Lung (tissue), 12 donors: ENCODE data around the gene MEG3. TPM values are rescaled to one million over a fixed set of nuclear protein-coding genes. Genes with fewer than 3 reads are reported as not detected.

Experiments
- ATAC-seq: fragments of 200-7000 bp; cut with Tn5 transposase; one replicate; pipeline ENCODE4 v1.9.1; 2020; ENCODE audit warnings: moderate number of reproducible peaks; ENCODE audit not compliant: insufficient read depth, low FRiP score
- DNase-seq, 3 donors: peaks; one replicate each; pipeline ENCODE4 v3.0.0-alpha.2; 2013 to 2017
- H3K27ac ChIP-seq, 2 donors: one replicate each; pipeline ENCODE4 v1.5.1; 2013; ENCODE audit warnings: mild to moderate bottlenecking in 2 of 2, moderate library complexity in 2 of 2, control low read depth in 1 of 2, inconsistent platforms in 1 of 2, low read depth in 1 of 2, low read length in 1 of 2
- H3K27me3 ChIP-seq, 3 donors: one replicate each; pipeline ENCODE4 v1.5.1; 2013; ENCODE audit warnings: low read length in 2 of 3; ENCODE audit not compliant: control insufficient read depth in 3 of 3, insufficient read depth in 3 of 3
- H3K36me3 ChIP-seq, 4 donors: one replicate each; pipeline ENCODE4 v1.5.1; 2013; ENCODE audit warnings: low read length in 4 of 4, mild to moderate bottlenecking in 1 of 4, moderate library complexity in 1 of 4; ENCODE audit not compliant: control insufficient read depth in 4 of 4, insufficient read depth in 4 of 4
- H3K4me1 ChIP-seq, 5 donors: one replicate each; pipeline ENCODE4 v1.5.1; 2013; ENCODE audit warnings: low read length in 5 of 5, mild to moderate bottlenecking in 2 of 5, moderate library complexity in 1 of 5; ENCODE audit not compliant: control insufficient read depth in 5 of 5, insufficient read depth in 5 of 5
- H3K4me3 ChIP-seq: one replicate; pipeline ENCODE4 v1.5.1; 2013; ENCODE audit warnings: mild to moderate bottlenecking, control low read depth, moderate library complexity
- H3K9ac ChIP-seq, 2 donors: one replicate each; pipeline ENCODE4 v1.5.1; 2013; ENCODE audit warnings: low read length in 2 of 2, control low read depth in 1 of 2; ENCODE audit not compliant: insufficient read depth in 1 of 2
- H3K9me3 ChIP-seq, 4 donors: one replicate each; pipeline ENCODE4 v1.5.1; 2013; ENCODE audit warnings: low read length in 3 of 4, mild to moderate bottlenecking in 1 of 4, moderate library complexity in 1 of 4; ENCODE audit not compliant: control insufficient read depth in 4 of 4, insufficient read depth in 3 of 4
- CTCF ChIP-seq: IDR thresholded peaks from 2 replicates; pipeline ENCODE4 v1.5.1; 2012; ENCODE audit warnings: mild to moderate bottlenecking; ENCODE audit errors: control extremely low read depth, extremely low read depth
- WGBS, 2 donors: extraction: QIAGEN DNeasy Blood & Tissue Kit; methylation state at CpG; one replicate each; pipeline ENCODE4 v1.1.7; 2013; 5-methylcytosine and 5-hydroxymethylcytosine counted together
- polyA plus RNA-seq, 2 donors: library from polyadenylated mRNA; stranded (reverse); fragments of 200-250 nt; gene quantifications; one replicate each; pipeline ENCODE4 v1.2.1, GENCODE V29; 2013
- total RNA-seq, 2 donors: library from RNA; depleted of rRNA in 1 of 2; stranded (reverse); fragments of >200 nt in 1 of 2; gene quantifications; one replicate each; pipeline ENCODE4 v1.2.1, GENCODE V29; 2014 to 2021
- donor health status: control.
- donor health status: control.
- donor health status: Bipolar disorder and iron deficiency.
- donor health status: healthy.
- donor health status: DM: yes; HTN: yes; CAD: no.

Gene MEG3
- total and polyA plus RNA-seq, 4 donors = 5.9 to 267 (median 14.8) TPM

- ATAC-seq (no peak), DNase-seq (no peak)
- no peaks in the 10 kb centered on the region for H3K27me3 ChIP-seq
- H3K4me1 ChIP-seq = peaks cover 0 to 10% (median 0%) of the 10 kb centered on the region in 5 donors
- no peak overlapping the region for H3K9ac ChIP-seq
- whole genome bisulfite sequencing, 2 donors = 91 to 95% methylated on average over 14 to 16 of the region's 16 CpGs
- no peak overlapping the region for H3K27ac ChIP-seq
- peaks cover 0 to 3% (median 0%) of the 10 kb centered on the region in 4 donors for H3K9me3 ChIP-seq
- H3K36me3 ChIP-seq = peaks cover 0 to 5% (median 0%) of the 10 kb centered on the region in 4 donors
- no peak for TF ChIP-seq CTCF
- H3K4me3 ChIP-seq = no peak overlapping the region
Measured at GRCh38 chr14:100861188-100861936, 35.4 kb downstream of the MEG3 start.

DNA sequence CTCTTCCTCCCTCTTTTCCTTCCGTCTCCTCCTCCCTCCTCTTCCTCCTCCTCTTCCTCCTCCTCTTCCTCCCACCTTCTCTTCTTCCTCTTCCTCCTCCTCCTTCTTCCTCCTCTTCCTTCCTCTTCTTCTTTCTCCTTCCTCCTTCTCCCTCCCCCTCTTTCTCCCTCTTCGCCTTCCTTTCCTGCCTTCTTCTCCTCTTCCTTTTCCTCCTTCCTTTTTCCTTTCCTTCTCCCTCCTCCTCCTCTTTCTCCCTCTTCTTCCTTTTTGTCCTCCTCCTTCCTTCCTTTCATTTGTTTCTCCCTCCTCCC, 36.0 kb downstream of the MEG3 start:
- no peaks in the 10 kb centered on the region for H3K27me3 ChIP-seq
- DNase-seq (no peak), ATAC-seq (no peak)
- H3K9me3 ChIP-seq = peaks cover 0 to 3% (median 0%) of the 10 kb centered on the region in 4 donors
- TF ChIP-seq CTCF = no peak
- no peak overlapping the region for H3K27ac ChIP-seq
- 84 to 85% methylated on average over 2 of the region's 2 CpGs for WGBS, 2 donors
- peaks cover 0 to 5% (median 0%) of the 10 kb centered on the region in 4 donors for H3K36me3 ChIP-seq
- no peak overlapping the region for H3K4me3 ChIP-seq
- peaks cover 0 to 10% (median 0%) of the 10 kb centered on the region in 5 donors for H3K4me1 ChIP-seq
- no peak overlapping the region for H3K9ac ChIP-seq

GRCh38 chr14:100862277-100862676, 36.4 kb downstream of the MEG3 start:
- H3K27ac ChIP-seq = no peak overlapping the region
- no peaks in the 10 kb centered on the region for H3K27me3 ChIP-seq
- ATAC-seq = no peak
- H3K4me1 ChIP-seq = peaks cover 0 to 10% (median 0%) of the 10 kb centered on the region in 5 donors
- H3K9ac ChIP-seq = no peak overlapping the region
- DNase-seq = no peak
- H3K4me3 ChIP-seq = no peak overlapping the region
- H3K9me3 ChIP-seq = peaks cover 0 to 3% (median 0%) of the 10 kb centered on the region in 4 donors
- H3K36me3 ChIP-seq = peaks cover 0 to 5% (median 0%) of the 10 kb centered on the region in 4 donors
- TF ChIP-seq CTCF = no peak
- WGBS, 2 donors = 79 to 95% methylated on average over 3 of the region's 3 CpGs
